Stimulated activated CD4-positive, alpha-beta T cell treated with anti-CD3 and anti-CD28 coated beads, Interleukin-15, amount 100 ng/mL, for 48 hours (primary cell): Measurements from ENCODE around the gene TOMM22.

ENCODE experiments used
- DNase-seq, 2 donors: peaks; one replicate each; pipeline ENCODE4 v3.0.0-alpha.2; 2020; ENCODE audit warnings: low read depth in 2 of 2

TOMM22 gene

GRCh38 chr22:38696606-38697424, 15.1 kb downstream of the TOMM22 start:
- peak; percentile 24 to 47 for DNase-seq

GRCh38 chr22:38697425-38698089, 15.8 kb downstream of the TOMM22 start:
- no peak for DNase-seq

GRCh38 chr22:38698407-38699094, 16.8 kb downstream of the TOMM22 start:
- no peak for DNase-seq

- no peak for DNase-seq
These were observed 17.4 kb downstream of the TOMM22 start for GRCh38 chr22:38699143-38699542.

- no peak for DNase-seq
These were observed 18.0 kb downstream of the TOMM22 start for GRCh38 chr22:38699784-38700183.

- peak in 1 of 2 donors; percentile 27 for DNase-seq
These were observed 18.6 kb downstream of the TOMM22 start for GRCh38 chr22:38700270-38700788.

- DNase-seq: peak; percentile 95 to 97
These were observed 19.3 kb downstream of the TOMM22 start, which contains the start of gene JOSD1 for GRCh38 chr22:38700789-38701628. JOSD1 (minus strand) TSS chr22:38700943; CDS start chr22:38699987, 956 bp downstream.

- DNase-seq: no peak
These were observed 23.0 kb downstream of the TOMM22 start for GRCh38 chr22:38704654-38705234.

GRCh38 chr22:38705235-38706100, 23.7 kb downstream of the TOMM22 start, which contains the start of gene GTPBP1:
GTPBP1 (plus strand) TSS chr22:38705944; CDS start chr22:38705956, 12 bp downstream.
- peak; percentile 94 to 96 for DNase-seq

GRCh38 chr22:38706101-38706900, 24.5 kb downstream of the TOMM22 start:
- no peak for DNase-seq

- DNase-seq: no peak
These were observed 25.1 kb downstream of the TOMM22 start for GRCh38 chr22:38706901-38707195.

- DNase-seq: no peak
These were observed 25.6 kb downstream of the TOMM22 start for GRCh38 chr22:38707346-38707745.

- no peak for DNase-seq
These were observed 26.2 kb downstream of the TOMM22 start for GRCh38 chr22:38707984-38708383.

GRCh38 chr22:38709306-38709705, 27.5 kb downstream of the TOMM22 start:
- no peak for DNase-seq

GRCh38 chr22:38710351-38710750, 28.6 kb downstream of the TOMM22 start:
- DNase-seq: no peak

GRCh38 chr22:38710866-38711265, 29.1 kb downstream of the TOMM22 start:
- no peak for DNase-seq

GRCh38 chr22:38712486-38713207, 30.9 kb downstream of the TOMM22 start:
- no peak for DNase-seq

- no peak for DNase-seq
These were observed 32.2 kb downstream of the TOMM22 start for GRCh38 chr22:38713921-38714320.
